ENCODE data around the gene LIAS.

GRCh38 chr4:39452153-39452859 lies 6.5 kb upstream of the LIAS start:
- TF ChIP-seq YY1 (IDR thresholded peaks at IDR 0.05): no peak
- no peak for TF ChIP-seq HNF4A (conservative IDR thresholded peaks at IDR 0.05)
- TF ChIP-seq CTCF (IDR thresholded peaks at IDR 0.05; ENCODE audit: low read depth, low read length, missing input control): no peak
- TF ChIP-seq TAF1 (conservative IDR thresholded peaks at IDR 0.05): no peak
- TF ChIP-seq REST (IDR thresholded peaks at IDR 0.05): no peak
